ENCODE data around the gene OLFM1.

The OLFM1 gene

GRCh38 chr9:135138078-135138855 is 50.8 kb downstream of the OLFM1 start:
- H3K27me3 ChIP-seq (ENCODE audit: insufficient read depth, poor library complexity, severe bottlenecking): no peaks in the 10 kb centered on the region
- no peak for DNase-seq (ENCODE audit: low read depth in 1 of 2, low spot score in 1 of 2)
- no peak for TF ChIP-seq GABPA (IDR thresholded peaks at IDR 0.05; ENCODE audit: low read depth)
- H3K27ac ChIP-seq (replicated peaks): no peak overlapping the region
- H3K4me3 ChIP-seq (replicated peaks; ENCODE audit: insufficient read depth, low read length): no peak overlapping the region

- no peak for TF ChIP-seq GABPA (IDR thresholded peaks at IDR 0.05; ENCODE audit: low read depth)
- no peak for TF ChIP-seq REST (IDR thresholded peaks at IDR 0.05; ENCODE audit: insufficient replicate concordance, low read depth)
- no peak for TF ChIP-seq CTCF (IDR thresholded peaks at IDR 0.05; ENCODE audit: insufficient read depth, low read length)
- TF ChIP-seq POLR2AphosphoS5 (IDR thresholded peaks at IDR 0.05; ENCODE audit: low read depth): no peak
- no peak for TF ChIP-seq SPI1 (IDR thresholded peaks at IDR 0.05; ENCODE audit: borderline replicate concordance, low read depth)
- Histone ChIP-seq H3K4me3 (replicated peaks; ENCODE audit: insufficient read depth, low read length) (no peak overlapping the region), H3K27ac (replicated peaks) (no peak overlapping the region), H3K27me3 (ENCODE audit: insufficient read depth, poor library complexity, severe bottlenecking) (no peaks in the 10 kb centered on the region)
- no peak for DNase-seq (ENCODE audit: low read depth in 1 of 2, low spot score in 1 of 2)
Observed at GRCh38 chr9:135139366-135139959, 52.0 kb downstream of the OLFM1 start.

GRCh38 chr9:135141183-135141774 is 53.8 kb downstream of the OLFM1 start:
- no peak for DNase-seq (ENCODE audit: low read depth in 1 of 2, low spot score in 1 of 2)
- TF ChIP-seq REST (IDR thresholded peaks at IDR 0.05; ENCODE audit: insufficient replicate concordance, low read depth): no peak
- Histone ChIP-seq H3K27ac (replicated peaks) (no peak overlapping the region), H3K27me3 (ENCODE audit: insufficient read depth, poor library complexity, severe bottlenecking) (no peaks in the 10 kb centered on the region), H3K4me3 (replicated peaks; ENCODE audit: insufficient read depth, low read length) (no peak overlapping the region)

- TF ChIP-seq GABPA (IDR thresholded peaks at IDR 0.05; ENCODE audit: low read depth) (no peak), REST (IDR thresholded peaks at IDR 0.05; ENCODE audit: insufficient replicate concordance, low read depth) (no peak), CTCF (IDR thresholded peaks at IDR 0.05; ENCODE audit: insufficient read depth, low read length) (no peak), POLR2AphosphoS5 (IDR thresholded peaks at IDR 0.05; ENCODE audit: low read depth) (no peak), SPI1 (IDR thresholded peaks at IDR 0.05; ENCODE audit: borderline replicate concordance, low read depth) (no peak)
- Histone ChIP-seq H3K4me3 (replicated peaks; ENCODE audit: insufficient read depth, low read length) (no peak overlapping the region), H3K27ac (replicated peaks) (no peak overlapping the region), H3K27me3 (ENCODE audit: insufficient read depth, poor library complexity, severe bottlenecking) (no peaks in the 10 kb centered on the region)
- no peak for DNase-seq (ENCODE audit: low read depth in 1 of 2, low spot score in 1 of 2)
Observed at GRCh38 chr9:135144581-135145170, 57.2 kb downstream of the OLFM1 start.

Data from HL-60 (cell line).